Measurements from ENCODE around the gene FBXO10. TPM values are rescaled to one million over a fixed set of nuclear protein-coding genes. Genes with fewer than 3 reads are reported as not detected.

The FBXO10 gene
- total RNA-seq (2012; rRNA removed) = 6.6 and 7.5 TPM in 2 replicates
- polyA plus RNA-seq (2012; rRNA removed) = 6.6 and 6.7 TPM in 2 replicates
- polyA plus RNA-seq (2012; cell fraction: cytosol; rRNA removed) = 4.8 and 5.3 TPM in 2 replicates
- 17.7 and 18.1 TPM in 2 replicates for polyA plus RNA-seq (2012; cell fraction: nucleus; rRNA removed; ENCODE audit: low replicate concordance)
- Bru-seq, nascent RNA = percentile 66 among the genes with signal in this experiment
- percentile 68 among the genes with signal in this experiment for BruChase-seq, experiment 1, labeled RNA remaining after a 6-hour chase
- percentile 67 among the genes with signal in this experiment for BruChase-seq, experiment 2, labeled RNA remaining after a 2-hour chase
- long read RNA-seq, full-length matches to known transcripts = 2 of 7 reads
- long read RNA-seq, partial matches to known transcripts = 3 of 7 reads
- long read RNA-seq, other reads (novel, unspliced or antisense) = 2 of 7 reads

- Histone ChIP-seq H2BK20ac (ENCODE audit: low read depth, low read length) (peak within 1 kb of the TSS; percentile 24; the same call in 1 of the 2 replicates), H4K5ac (ENCODE audit: low read depth, low read length) (peak within 1 kb of the TSS; percentile 74), H3K4ac (ENCODE audit: low read depth, low read length) (peak within 1 kb of the TSS; percentile 82), H3K4me1 (ENCODE audit: control insufficient read depth, insufficient read depth, low read length) (peaks cover 11% of the 10 kb centered on the region), H3K14ac (replicated peaks; ENCODE audit: low read depth, low read length) (peak within 1 kb of the TSS; percentile 67), H2BK15ac (ENCODE audit: low read depth, low read length) (peak within 1 kb of the TSS; percentile 15; the same call in 1 of the 3 replicates), H3K27ac (ENCODE audit: insufficient read depth, low read length) (peak within 1 kb of the TSS; percentile 92), H3K9ac (ENCODE audit: low read depth, low read length) (peak within 1 kb of the TSS; percentile 97), H3K79me1 (ENCODE audit: low read depth in 1 of 2, low read length in 2 of 2) (peaks cover 31 to 65% of the 10 kb centered on the region in 2 experiments), H4K91ac (ENCODE audit: insufficient read depth, low read depth, low read length) (peak within 1 kb of the TSS; percentile 60), H2BK120ac (ENCODE audit: low read depth, low read length) (peak within 1 kb of the TSS; percentile 69; the same call in 1 of the 2 replicates), H4K20me1 (ENCODE audit: insufficient read depth, low read length) (no peaks in the 10 kb centered on the region), H2AK5ac (ENCODE audit: low read depth, low read length) (no peak within 1 kb of the TSS; the same call in 1 of the 2 replicates), H3K36me3 (ENCODE audit: control insufficient read depth, insufficient read depth, low read length) (peaks cover 2% of the 10 kb centered on the region), H3K23ac (ENCODE audit: low read depth, low read length) (peak within 1 kb of the TSS; percentile 81; the same call in 1 of the 2 replicates), H3K9me3 (ENCODE audit: control insufficient read depth, insufficient read depth, low read length) (no peaks in the 10 kb centered on the region), H2AK9ac (replicated peaks; ENCODE audit: low read depth, low read length, poor library complexity) (peak within 1 kb of the TSS; percentile 83), H4K8ac (ENCODE audit: low read depth in 2 of 2, low read length in 2 of 2) (peak within 1 kb of the TSS; percentile 92 to 94), H3K27me3 (ENCODE audit: control insufficient read depth, insufficient read depth, low read length) (no peaks in the 10 kb centered on the region), H3K4me2 (ENCODE audit: low read depth, low read length) (peak within 1 kb of the TSS; percentile 90), H2AFZ (replicated peaks; ENCODE audit: low read length, poor library complexity) (peak within 1 kb of the TSS; percentile 97), H3K9me1 (ENCODE audit: insufficient read depth, low read length) (no peaks in the 10 kb centered on the region), H3K56ac (ENCODE audit: extremely low read depth, insufficient read depth, low read length) (peak within 1 kb of the TSS; percentile 56; the same call in 1 of the 2 replicates), H3K18ac (ENCODE audit: low read depth, low read length) (peak within 1 kb of the TSS; percentile 75; the same call in 1 of the 2 replicates), H2BK5ac (ENCODE audit: low read depth, low read length, poor library complexity, severe bottlenecking) (peak within 1 kb of the TSS; percentile 80), H3K4me3 (ENCODE audit: insufficient read depth, low read depth, low read length) (peak within 1 kb of the TSS; percentile 73)
- no peak for TF ChIP-seq NFE2L2 (IDR thresholded peaks at IDR 0.05; ENCODE audit: low read depth, low read length)
- no peak for TF ChIP-seq CTCF (conservative IDR thresholded peaks at IDR 0.05; ENCODE audit: low read depth, low read length)
- no peak for TF ChIP-seq CHD1 (IDR thresholded peaks at IDR 0.05; ENCODE audit: low read depth, low read length)
- no peak for TF ChIP-seq RFX5 (IDR thresholded peaks at IDR 0.05; ENCODE audit: low read depth, low read length)
- peak; percentile 55; the same call in 1 of the 2 replicates for TF ChIP-seq MXI1 (IDR thresholded peaks at IDR 0.05; ENCODE audit: borderline replicate concordance, low read depth, low read length)
- peak; percentile 89 for TF ChIP-seq BHLHE40 (IDR thresholded peaks at IDR 0.05; ENCODE audit: low read depth, low read length)
- peak; percentile 92 for TF ChIP-seq USF2 (IDR thresholded peaks at IDR 0.05; ENCODE audit: low read depth, low read length)
- peak; percentile 87 for TF ChIP-seq POLR2A (IDR thresholded peaks at IDR 0.05; ENCODE audit: low read depth, low read length)
- TF ChIP-seq RCOR1 (IDR thresholded peaks at IDR 0.05; ENCODE audit: insufficient replicate concordance, low read length) = peak; percentile 33
- no peak for TF ChIP-seq SMC3 (IDR thresholded peaks at IDR 0.05; ENCODE audit: low read depth, low read length)
- peak; percentile 82; the same call in 1 of the 2 replicates for TF ChIP-seq MAZ (IDR thresholded peaks at IDR 0.05; ENCODE audit: borderline replicate concordance, low read depth, low read length)
- TF ChIP-seq CEBPB (IDR thresholded peaks at IDR 0.05; ENCODE audit: low read depth, low read length) = no peak
- no TSS peak for BruUV-seq (replicated peaks)
- ChIA-PET POLR2A (ENCODE audit: unreplicated experiment) (interaction anchor here (0.5 kb wide), 1 partner anchor 179 kb away, joined by 6 read pairs; no protein-coding TSS in a partner anchor), CTCF (interaction anchor here (0.6 kb wide), 1 partner anchor 673 kb away, joined by 3 read pairs; no protein-coding TSS in a partner anchor)
- intact Hi-C loops (cut with micrococcal nuclease) (no loop called here), in situ Hi-C loops (cut with MboI; ENCODE audit: low sequenced_read_pairs) (no loop called here), dilution Hi-C loops (cut with HindIII; ENCODE audit: low sequenced_read_pairs, unreplicated experiment) (no loop called here)
- DNase-seq = peak; percentile 77
- peak; percentile 89 for ATAC-seq (ENCODE audit: low read depth)
- WGBS, 2 experiments (ENCODE audit: extremely low coverage in 2 of 2, insufficient read length in 1 of 2) = 0% methylated on average over 30 of the region's 81 CpGs; no CpG with 5 or more reads in 1 of the 2 experiments
These were observed at the start of gene FBXO10 for GRCh38 chr9:37575921-37576721. FBXO10 (minus strand) TSS chr9:37576380; CDS start chr9:37541768, 34,612 bp downstream.

Measured in IMR-90 (cell line).